ENCODE data around the gene CUEDC2.
"Not testable (repeated sequence)": the region's sequence is repeated elsewhere in the genome, so short reads cannot be mapped to it uniquely, and the experiment has no call there.

Gene CUEDC2

GRCh38 chr10:102454662-102455487 lies 22.5 kb upstream of the CUEDC2 start:
- DNase-seq (ENCODE audit: low spot score): not testable (repeated sequence)

- no peak for DNase-seq (ENCODE audit: low spot score)
Measured at GRCh38 chr10:102453502-102453901, 21.1 kb upstream of the CUEDC2 start.

GRCh38 chr10:102452672-102453340 lies 20.4 kb upstream of the CUEDC2 start:
- DNase-seq (ENCODE audit: low spot score): peak; percentile 76

DNA sequence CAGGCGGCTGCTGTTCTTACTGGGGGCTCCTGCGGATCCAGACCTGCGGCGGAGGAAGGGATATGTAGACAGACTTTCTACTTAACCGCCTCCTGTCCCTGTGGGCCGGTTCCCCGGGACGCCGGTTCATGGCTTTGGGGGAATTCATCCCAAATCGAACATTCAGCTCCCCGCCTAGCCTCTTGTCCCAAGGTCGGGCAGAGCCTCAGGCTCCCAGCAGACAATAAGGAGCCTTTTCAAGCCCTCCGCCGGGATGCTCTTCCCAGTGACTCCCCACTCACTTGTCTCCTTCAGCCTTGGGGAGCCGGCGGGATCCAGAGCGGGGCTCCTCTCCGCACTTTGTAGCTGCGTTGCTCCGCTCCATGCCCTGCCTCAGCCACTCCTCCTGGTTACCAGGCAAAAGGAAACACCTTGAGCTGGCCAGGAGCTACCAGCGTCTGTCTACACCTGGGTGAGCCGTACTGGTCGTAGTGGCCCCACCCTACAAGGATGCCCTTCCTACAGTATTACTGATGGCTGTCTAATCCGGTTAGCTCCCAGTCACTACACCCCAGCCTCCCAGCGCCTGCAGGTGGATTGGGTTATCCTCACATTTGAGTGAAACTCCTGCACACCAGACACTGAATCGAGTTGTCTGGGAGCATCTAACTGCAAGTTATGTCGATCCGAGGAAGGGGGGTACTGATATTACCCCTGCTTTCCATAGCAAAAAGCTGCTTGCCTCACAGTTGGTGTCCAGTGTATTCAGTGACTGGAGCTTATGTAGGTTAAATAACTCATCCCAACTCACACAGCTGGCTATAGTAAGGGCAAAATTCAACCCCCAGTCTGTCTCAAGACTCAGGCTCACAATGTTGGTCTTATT lies 19.0 kb upstream of the CUEDC2 start, which contains the start of gene C10orf95:
C10orf95 (minus strand) TSS at position 439 of the 865 bp plus-strand sequence. CDS start 450 bp downstream, outside the sequence.
- DNase-seq (ENCODE audit: low spot score): no peak

- DNase-seq (ENCODE audit: low spot score): peak; percentile 60
Measured at GRCh38 chr10:102450374-102451104, 18.2 kb upstream of the CUEDC2 start.

GRCh38 chr10:102450124-102450373 lies 17.7 kb upstream of the CUEDC2 start:
- DNase-seq (ENCODE audit: low spot score): no peak

GRCh38 chr10:102449321-102450123 lies 17.1 kb upstream of the CUEDC2 start:
- no peak for DNase-seq (ENCODE audit: low spot score)

DNA sequence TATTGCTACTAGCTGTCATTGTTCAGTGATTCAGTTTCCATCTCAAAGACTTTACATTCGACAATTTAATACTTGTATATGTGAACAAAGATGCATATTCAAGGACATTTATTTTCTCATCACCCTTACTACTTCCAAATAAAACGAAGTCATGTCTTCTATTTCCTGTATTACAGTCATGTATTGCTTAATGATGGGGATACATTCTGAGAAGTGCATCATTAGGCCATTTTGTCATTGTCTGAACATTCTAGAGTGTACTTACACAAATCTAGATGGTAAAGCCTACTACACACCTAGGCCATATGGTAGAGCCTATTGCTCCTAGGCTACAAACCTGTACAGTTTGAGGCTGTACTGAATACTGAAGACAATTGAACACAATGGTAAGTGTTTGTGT lies 12.5 kb upstream of the CUEDC2 start:
- DNase-seq (ENCODE audit: low spot score): no peak

DNA sequence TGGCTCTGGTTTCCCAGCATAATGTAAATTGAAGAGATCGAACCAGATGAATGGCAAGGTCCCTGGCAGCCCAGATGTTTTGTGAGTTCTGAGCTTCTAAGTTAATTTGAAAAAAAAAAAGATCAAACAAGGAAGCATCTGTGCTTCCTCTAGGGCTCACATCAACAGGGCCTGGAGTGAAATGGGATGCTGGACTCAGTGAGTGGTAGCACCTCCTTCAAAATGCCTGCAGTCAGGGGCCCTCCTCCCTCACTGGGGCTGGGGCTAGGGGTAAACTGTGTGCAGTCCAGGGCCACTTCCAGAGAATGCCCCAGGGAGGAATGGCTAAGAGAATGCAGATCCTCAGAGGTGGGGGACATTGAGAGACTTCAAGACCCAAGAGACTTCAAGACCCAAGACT lies 6.0 kb upstream of the CUEDC2 start:
- no peak for DNase-seq (ENCODE audit: low spot score)

DNA sequence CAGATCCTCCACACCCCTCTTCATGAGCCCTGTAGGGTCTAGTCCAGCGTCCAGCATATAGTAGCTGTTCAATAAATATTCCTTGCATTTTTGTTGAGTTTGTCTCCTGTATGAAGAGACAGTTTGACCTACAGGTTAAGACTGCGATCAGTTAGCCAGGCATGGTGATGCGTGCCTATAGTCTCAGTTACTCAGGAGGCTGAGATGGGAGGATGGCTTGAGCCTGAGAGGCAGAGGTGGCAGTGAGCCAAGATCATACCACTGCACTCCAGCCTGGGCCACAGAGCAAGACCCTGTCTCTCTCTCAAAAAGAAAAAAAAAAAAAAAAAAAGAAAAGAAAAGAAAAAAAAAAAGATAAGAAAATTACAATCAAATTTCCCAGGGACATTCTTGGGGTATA lies 5.1 kb upstream of the CUEDC2 start:
- DNase-seq (ENCODE audit: low spot score): no peak

GRCh38 chr10:102436312-102436711 lies 3.9 kb upstream of the CUEDC2 start:
- DNase-seq (ENCODE audit: low spot score): no peak

GRCh38 chr10:102435529-102436233 lies 3.3 kb upstream of the CUEDC2 start:
- no peak for DNase-seq (ENCODE audit: low spot score)

DNA sequence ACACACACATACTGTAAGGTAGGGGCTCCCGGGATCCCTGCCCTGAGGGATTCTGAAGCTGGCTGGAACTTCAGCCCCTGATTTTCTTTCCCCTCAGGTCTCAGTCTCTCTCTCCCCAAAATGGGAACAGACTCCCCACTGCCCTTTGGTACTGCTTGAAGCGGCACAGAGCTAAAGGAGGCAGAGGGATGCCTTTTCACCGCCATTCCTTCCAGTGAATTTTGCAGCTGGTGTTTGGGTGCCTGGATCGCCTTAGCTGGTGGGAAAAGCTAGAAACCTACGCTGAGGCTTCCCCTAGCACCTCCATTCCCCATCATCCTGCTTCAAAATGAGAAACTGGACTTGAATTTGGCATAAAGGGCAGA lies 2.7 kb upstream of the CUEDC2 start:
- no peak for DNase-seq (ENCODE audit: low spot score)

- no peak for DNase-seq (ENCODE audit: low spot score)
Measured at GRCh38 chr10:102434394-102435132, 2.2 kb upstream of the CUEDC2 start.

DNA sequence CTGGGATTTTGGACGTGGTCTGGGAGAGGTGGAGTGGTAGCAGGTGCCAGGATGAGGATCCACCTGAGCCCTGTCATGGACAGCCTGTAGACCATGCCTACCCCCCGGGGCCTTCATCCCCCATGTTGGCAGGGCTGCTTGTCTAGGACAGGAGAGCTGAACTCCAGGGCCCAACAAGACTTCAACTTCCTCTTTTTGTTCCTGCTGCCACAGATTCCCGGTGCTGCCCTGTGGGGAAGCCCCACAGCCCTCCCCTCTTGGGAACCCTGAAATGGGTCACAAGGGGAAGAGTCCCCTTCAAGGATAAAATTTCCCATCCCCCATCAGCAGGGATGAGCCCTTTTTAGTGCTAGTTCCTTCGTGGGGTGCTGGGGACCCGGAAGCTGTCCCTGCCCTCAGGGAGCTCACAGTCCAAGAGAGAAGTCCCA lies 1.3 kb upstream of the CUEDC2 start:
- DNase-seq (ENCODE audit: low spot score): no peak

DNA sequence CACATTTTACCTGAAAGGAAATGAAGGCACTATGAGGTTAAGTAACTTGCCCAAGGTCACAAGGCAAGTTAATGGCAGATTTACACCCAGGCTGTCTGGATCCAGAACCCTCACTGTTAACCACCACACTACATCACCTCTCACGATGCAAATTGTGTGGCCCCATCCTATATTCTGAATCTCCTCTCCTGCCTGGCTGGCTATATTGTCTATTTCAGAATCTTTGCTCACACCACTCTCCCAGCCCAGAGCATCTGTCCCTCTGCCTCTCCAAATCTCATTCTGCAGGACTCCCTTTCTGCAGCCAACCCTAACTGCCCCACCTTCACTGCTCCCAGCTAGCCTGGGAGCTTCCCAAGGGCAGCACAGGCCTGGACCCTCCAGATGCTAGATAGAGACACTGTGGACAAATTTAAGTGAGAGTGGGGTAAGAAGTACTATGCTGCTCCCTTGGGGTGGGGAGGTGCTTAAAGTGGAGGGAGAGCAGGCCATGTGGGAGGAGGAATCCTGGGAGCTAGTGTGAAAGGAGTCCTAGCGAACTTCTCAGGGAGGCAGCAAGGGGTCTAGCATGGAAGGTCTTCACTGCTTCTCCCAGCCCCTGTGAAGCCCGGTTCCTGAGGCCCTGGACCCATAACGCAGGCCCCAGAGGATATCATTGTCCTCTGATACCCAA lies 786 bp downstream of the CUEDC2 start:
- no peak for DNase-seq (ENCODE audit: low spot score)

DNA sequence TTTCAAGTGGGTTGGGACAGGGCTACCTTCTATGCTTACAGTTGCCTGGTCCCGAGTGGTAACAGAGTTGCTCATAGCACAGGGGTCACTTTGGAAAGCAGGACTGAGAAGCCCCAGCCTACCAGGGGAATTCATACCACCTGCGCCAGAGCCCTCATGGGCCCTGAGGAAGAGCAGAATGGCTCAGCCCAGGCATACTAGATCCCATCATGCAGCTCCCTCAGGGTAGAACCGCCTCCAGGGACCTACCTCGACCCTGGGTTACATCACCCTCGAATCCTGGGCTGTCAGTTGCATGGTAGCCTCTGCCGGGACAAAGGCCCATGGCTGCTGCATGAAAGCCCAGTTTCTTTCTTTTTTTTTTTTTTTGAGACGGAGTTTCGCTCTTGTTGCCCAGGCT lies 2.9 kb downstream of the CUEDC2 start:
- DNase-seq (ENCODE audit: low spot score): no peak

- DNase-seq (ENCODE audit: low spot score): no peak
Measured at GRCh38 chr10:102426803-102427287, 5.5 kb downstream of the CUEDC2 start.

DNA sequence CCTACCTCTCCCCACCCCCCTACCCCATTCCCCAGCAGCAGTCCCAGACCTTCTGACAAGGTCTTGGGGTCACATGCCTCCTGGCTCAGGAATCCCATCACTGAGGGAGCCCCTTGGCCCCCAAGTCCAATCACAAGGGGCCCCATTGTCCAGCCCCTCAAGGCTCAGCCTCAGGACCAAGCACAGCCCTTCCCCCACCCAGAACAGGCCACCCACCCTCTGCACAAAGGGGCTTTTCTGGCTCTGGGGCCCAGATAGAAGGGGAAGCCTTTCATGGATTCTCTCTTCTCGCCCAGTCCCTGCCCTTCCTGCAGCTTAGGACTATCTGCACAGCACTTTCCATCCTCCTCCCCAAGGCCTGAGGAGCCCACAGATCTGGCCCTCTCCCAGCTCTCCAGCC lies 6.9 kb downstream of the CUEDC2 start:
- no peak for DNase-seq (ENCODE audit: low spot score)
